Stimulated activated naive CD8-positive, alpha-beta T cell treated with anti-CD3 and anti-CD28 coated beads, Interleukin-15, Interleukin-2, amounts not matched to agents 100 ng/mL and 50 ng/mL, for 24 hours (primary cell): Measurements from ENCODE around the gene TUBB4A.

ENCODE experiments used
- H3K27ac Mint-ChIP-seq: one replicate; pipeline ENCODE4 v1.8.0; 2021; ENCODE audit warnings: mild to moderate bottlenecking, mixed read lengths
- H3K27me3 Mint-ChIP-seq: one replicate; pipeline ENCODE4 v1.8.0; 2021; ENCODE audit warnings: mixed read lengths
- H3K36me3 Mint-ChIP-seq: one replicate; pipeline ENCODE4 v1.8.0; 2021; ENCODE audit warnings: low read depth, mixed read lengths
- H3K4me1 Mint-ChIP-seq: one replicate; pipeline ENCODE4 v1.8.0; 2021; ENCODE audit warnings: low read depth, mixed read lengths
- H3K4me3 Mint-ChIP-seq: one replicate; pipeline ENCODE4 v1.8.0; 2021; ENCODE audit warnings: mild to moderate bottlenecking, mixed read lengths
- H3K9me3 Mint-ChIP-seq: one replicate; pipeline ENCODE4 v1.8.0; 2021; ENCODE audit warnings: mixed read lengths

The TUBB4A gene

GRCh38 chr19:6453951-6454565 is 48.1 kb downstream of the TUBB4A start:
- Mint-ChIP-seq H3K9me3 (peaks cover 7% of the 10 kb centered on the region), H3K27me3 (no peaks in the 10 kb centered on the region), H3K36me3 (peaks cover 24% of the 10 kb centered on the region), H3K4me3 (no peak overlapping the region), H3K4me1 (peaks cover 13% of the 10 kb centered on the region), H3K27ac (no peak overlapping the region)

- Mint-ChIP-seq H3K4me1 (peaks cover 1% of the 10 kb centered on the region), H3K9me3 (peaks cover 7% of the 10 kb centered on the region), H3K27me3 (no peaks in the 10 kb centered on the region), H3K27ac (no peak overlapping the region), H3K4me3 (no peak overlapping the region), H3K36me3 (peaks cover 24% of the 10 kb centered on the region)
Measured at GRCh38 chr19:6452899-6453298, 49.2 kb downstream of the TUBB4A start.

- peaks cover 24% of the 10 kb centered on the region for H3K36me3 Mint-ChIP-seq
- peaks cover 7% of the 10 kb centered on the region for H3K9me3 Mint-ChIP-seq
Measured at GRCh38 chr19:6452223-6452614, 49.9 kb downstream of the TUBB4A start.

GRCh38 chr19:6451583-6452222 is 50.4 kb downstream of the TUBB4A start:
- no peak overlapping the region for H3K27ac Mint-ChIP-seq
- peaks cover 7% of the 10 kb centered on the region for H3K9me3 Mint-ChIP-seq
- H3K4me3 Mint-ChIP-seq = no peak overlapping the region
- no peaks in the 10 kb centered on the region for H3K4me1 Mint-ChIP-seq
- H3K27me3 Mint-ChIP-seq = no peaks in the 10 kb centered on the region
- H3K36me3 Mint-ChIP-seq = peaks cover 24% of the 10 kb centered on the region

More at GRCh38 chr19:6452223-6452614, 49.9 kb downstream of the TUBB4A start:
- no peak overlapping the region for H3K27ac Mint-ChIP-seq
- no peaks in the 10 kb centered on the region for H3K4me1 Mint-ChIP-seq
- H3K4me3 Mint-ChIP-seq = no peak overlapping the region
- H3K27me3 Mint-ChIP-seq = no peaks in the 10 kb centered on the region

GRCh38 chr19:6450166-6450565 is 51.9 kb downstream of the TUBB4A start:
- Mint-ChIP-seq H3K27ac (no peak overlapping the region), H3K4me1 (no peaks in the 10 kb centered on the region), H3K9me3 (peaks cover 4% of the 10 kb centered on the region), H3K27me3 (no peaks in the 10 kb centered on the region), H3K36me3 (peaks cover 20% of the 10 kb centered on the region), H3K4me3 (no peak overlapping the region)

GRCh38 chr19:6448045-6448444 is 54.1 kb downstream of the TUBB4A start:
- Mint-ChIP-seq H3K36me3 (peaks cover 4% of the 10 kb centered on the region), H3K4me3 (no peak overlapping the region), H3K27ac (no peak overlapping the region), H3K9me3 (no peaks in the 10 kb centered on the region), H3K4me1 (no peaks in the 10 kb centered on the region), H3K27me3 (no peaks in the 10 kb centered on the region)

- Mint-ChIP-seq H3K27me3 (no peaks in the 10 kb centered on the region), H3K27ac (no peak overlapping the region), H3K9me3 (no peaks in the 10 kb centered on the region), H3K4me1 (no peaks in the 10 kb centered on the region), H3K36me3 (peaks cover 4% of the 10 kb centered on the region), H3K4me3 (no peak overlapping the region)
Measured at GRCh38 chr19:6446452-6446851, 55.7 kb downstream of the TUBB4A start.
